DMS153 treated with DMSO at 0.1 percent for 48 hours (cell line): Measurements from ENCODE around the gene GGA1.
"Not testable (repeated sequence)": the region's sequence is repeated elsewhere in the genome, so short reads cannot be mapped to it uniquely, and the experiment has no call there.

Experiments used
- DNase-seq: peaks from one replicate; lab custom pipeline; 2025; ENCODE audit not compliant: unreplicated experiment; lab: John Stamatoyannopoulos, UW

The GGA1 gene

DNA sequence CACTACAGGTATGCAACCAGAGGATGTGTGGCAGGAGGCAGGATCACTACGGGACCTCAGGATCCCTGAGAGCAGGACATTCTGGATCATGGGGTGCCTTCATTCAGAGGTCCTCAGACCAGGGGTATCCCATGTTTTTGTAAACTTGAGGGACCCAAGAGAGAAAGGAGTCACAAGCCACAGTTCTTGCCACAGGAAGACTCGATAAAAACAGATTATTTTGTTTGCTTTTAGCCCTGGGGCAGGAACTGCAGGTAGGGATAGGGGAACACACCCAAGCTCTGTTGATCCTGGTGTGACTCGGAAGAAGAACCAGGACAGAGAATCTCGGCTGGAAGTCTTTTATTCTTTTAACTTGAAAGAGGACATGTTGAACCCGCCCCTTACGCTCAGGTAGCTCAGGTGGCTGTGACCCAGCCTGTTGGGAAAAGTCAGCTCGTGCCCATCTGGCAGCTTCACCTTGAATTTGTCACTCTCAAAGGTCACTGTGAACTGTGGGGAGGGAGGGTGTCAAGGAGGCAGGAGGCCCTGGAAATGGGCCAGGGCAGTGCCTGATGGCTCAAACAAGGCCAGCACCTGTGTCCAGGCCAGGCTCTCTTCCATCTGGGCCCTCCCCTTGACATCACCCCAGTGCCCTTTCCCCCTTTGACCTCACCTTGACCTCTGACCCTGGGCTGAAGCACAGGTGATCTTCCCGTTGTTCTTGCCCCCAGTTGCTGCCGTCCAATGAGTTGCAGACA lies 38.5 kb upstream of the GGA1 start:
- DNase-seq = no peak

DNA sequence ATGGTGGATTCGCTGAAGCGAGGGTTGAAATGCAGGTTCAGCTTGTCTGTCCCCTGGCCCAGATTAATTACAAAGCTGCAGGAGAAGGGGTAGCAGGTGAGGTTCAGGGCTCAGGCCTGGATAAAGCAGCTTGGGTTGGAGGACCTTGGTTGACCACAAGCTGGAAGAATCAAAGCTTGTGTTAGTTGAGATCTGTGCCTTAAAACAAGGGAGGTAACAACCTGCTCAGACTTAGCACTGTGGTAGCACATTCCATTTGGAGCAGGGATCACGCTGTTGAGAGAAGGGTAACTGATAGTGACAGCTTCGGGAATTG lies 38.0 kb upstream of the GGA1 start:
- DNase-seq = no peak

DNA sequence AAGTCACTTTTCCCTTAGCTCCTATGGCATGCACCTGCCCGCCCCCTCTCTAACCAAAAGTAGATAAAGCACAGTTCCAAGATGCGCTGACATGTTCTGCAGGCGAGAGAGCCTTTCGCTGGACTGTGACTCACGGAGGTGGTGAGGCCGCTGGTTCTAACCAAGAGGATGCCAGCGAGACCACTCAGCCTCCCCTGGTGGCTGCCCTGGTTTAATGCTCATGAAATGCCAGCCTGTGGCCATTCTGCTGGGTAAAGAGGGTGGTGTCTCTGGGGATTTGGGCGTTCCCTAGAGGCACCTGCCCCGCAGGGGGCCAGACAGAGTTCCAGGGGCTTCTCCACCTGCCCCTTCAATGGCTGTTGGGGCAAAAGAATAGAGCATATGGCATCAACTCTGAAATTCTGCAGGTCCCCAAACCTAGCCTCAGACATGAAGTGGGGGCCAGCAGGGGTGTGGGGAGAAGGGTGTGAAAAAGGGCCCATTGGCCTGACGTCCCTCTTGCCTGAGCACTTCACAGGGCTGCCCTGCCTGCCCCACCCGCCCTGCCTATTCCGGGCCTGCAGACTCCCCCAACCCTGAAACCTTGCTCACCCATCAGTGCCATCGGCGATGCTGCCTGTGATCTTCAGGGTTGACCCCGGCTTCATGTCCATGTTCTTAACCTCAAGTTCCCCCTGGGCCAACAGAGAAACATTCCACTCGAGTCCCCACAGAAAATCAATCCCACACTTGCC lies 37.2 kb upstream of the GGA1 start:
- DNase-seq = no peak

- no peak for DNase-seq
These were observed 36.7 kb upstream of the GGA1 start for GRCh38 chr22:37571992-37572373.

GRCh38 chr22:37575490-37576003 lies 33.1 kb upstream of the GGA1 start:
- DNase-seq = no peak

DNA sequence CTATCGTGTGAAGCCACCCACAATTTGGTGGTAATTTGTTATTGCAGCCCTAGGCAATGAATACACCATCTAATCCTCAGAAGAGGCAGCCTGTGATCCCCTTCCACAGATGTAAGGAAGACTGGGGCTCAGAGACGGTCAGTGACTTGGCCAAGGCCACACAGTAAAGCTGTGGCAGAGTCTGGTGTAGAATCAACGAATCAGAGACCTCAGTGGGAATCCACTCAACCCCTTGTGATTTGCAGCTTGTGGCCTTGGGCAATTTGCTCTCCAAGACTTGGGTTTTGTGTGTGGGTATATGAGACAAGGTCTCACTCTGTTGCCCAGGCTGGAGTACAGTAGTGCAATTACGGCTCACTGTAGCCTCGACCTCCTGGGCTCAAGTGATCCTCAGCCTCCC lies 30.6 kb upstream of the GGA1 start:
- no peak for DNase-seq

DNA sequence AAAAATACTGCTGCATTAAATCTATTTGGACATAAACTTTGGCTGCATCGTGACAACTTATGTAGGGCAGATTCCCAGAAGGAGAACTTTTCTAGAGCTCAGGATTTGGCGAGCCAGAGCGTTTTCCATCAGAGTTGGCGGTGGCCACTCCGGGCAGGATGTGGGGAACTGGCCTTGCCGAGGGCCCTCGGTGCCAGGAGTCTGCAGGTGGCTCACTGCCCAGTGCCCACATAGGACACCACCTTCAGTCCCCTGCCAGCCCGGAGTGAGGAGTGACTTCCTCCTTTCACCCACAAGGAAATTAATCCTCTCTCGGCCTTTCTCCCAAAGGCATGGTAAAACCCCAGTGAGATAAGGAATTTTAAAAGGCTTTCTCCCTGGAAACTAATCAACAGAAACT lies 27.1 kb upstream of the GGA1 start:
- no peak for DNase-seq

GRCh38 chr22:37582526-37582925 lies 26.1 kb upstream of the GGA1 start:
- no peak for DNase-seq

DNA sequence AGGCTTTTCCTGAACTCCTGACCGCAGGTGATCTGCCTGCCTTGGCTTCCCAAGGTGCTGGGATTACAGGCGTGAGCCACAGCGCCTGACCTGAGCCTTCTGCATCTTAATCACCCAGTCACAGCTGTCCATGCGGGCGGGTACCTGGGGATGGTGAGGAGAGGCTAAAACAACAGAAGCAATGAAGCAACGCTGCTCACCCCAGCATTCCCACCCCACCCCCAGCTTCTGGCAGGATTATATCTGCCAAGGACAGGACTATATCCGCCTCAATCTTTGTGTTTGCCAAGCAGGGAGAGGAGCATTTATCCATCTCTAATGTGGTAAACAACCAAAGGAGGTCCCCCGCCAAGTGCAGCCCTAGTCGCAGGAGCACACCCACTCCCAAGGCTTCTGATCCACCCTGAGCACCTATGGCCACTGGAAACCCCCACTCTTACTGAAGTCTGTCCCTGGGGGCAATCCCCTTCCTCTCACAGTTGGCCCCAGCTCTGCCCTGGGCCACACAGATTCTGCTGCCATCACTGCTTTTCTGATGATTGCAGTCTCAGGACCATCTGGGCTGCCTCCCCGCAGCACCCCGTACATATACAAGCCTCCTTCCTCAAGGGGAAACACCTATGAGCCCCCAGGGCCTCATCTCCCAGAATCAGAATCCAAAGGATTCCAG lies 20.0 kb upstream of the GGA1 start:
- no peak for DNase-seq

DNA sequence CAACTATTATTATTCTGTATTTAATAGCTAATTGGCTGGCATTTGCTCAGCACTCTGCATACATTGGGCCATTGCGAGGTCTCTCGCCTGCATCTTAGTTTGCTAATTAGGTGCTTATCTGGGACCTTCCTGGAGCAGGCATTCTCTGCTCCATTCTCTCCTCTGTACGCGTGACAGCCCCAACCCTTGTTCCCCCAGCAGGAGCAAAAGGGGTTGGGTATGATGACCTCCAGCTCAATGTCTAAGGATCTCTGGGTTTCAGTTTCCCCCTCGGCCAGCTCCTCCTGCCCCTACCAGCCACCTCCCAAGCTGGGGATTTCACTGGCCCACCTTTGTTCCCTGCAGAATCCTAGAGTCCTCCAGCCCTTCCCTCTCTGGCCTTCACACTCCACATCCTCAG lies 19.0 kb upstream of the GGA1 start:
- no peak for DNase-seq

GRCh38 chr22:37591081-37591480 lies 17.6 kb upstream of the GGA1 start:
- DNase-seq = not testable (repeated sequence)

- DNase-seq = no peak
These were observed 16.7 kb upstream of the GGA1 start for GRCh38 chr22:37591823-37592404.

DNA sequence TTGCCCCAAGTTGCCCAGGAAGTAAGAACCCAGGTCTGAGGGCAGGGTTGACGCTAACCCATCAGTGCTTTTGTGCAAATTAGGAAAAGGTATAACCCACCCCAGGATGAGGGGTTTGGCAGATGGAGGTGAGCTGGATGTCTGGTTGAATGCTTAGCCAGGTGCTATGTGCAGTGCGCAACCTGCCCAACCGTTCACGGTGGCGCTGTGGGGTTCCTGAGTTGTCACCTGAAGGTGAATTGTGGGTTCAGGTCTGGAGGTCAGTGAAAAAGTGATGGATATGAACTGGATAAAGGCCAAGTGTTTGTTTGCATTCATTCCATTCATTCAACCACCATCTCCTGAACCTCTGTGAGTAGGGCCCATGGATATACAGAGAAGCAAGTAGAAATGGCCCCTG lies 14.4 kb upstream of the GGA1 start:
- DNase-seq = no peak

DNA sequence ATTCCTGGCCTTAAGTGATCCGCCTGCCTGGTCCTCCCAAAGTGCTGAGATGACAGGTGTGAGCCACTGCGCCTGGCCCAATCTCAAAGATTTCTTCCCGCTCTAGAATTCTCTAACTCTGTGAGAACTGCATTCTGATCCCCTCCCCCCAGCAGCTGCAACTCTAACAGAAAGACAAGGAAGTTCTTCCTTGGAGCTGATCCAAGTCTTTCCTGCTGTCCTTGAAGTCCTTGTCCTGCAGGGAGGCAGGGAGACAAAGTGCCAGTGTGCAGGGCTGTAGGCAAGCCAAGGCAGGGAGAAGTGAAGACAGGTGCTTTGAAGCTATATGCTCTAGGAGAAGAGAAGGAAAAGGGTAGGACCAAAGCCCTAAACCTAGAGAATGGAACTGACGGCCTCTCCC lies 9.5 kb upstream of the GGA1 start:
- DNase-seq = no peak

DNA sequence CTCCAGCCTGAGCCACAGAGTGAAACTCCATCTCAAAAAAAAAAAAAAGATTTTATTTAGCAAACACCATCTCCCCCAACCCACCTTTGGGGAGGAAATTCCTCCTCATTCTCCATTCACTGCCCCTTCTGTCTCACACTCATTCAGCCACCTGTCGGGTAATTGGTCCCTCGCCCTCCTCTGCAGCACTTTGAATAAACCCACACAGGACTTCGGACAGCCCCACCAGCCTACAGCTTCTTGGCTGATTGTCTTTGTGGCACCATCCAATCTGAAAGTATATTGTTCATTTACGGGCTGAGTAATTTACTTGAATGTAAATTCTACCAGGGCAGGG lies 7.5 kb upstream of the GGA1 start:
- no peak for DNase-seq

- peak; percentile 25 for DNase-seq
These were observed 6.8 kb upstream of the GGA1 start for GRCh38 chr22:37601540-37602442.

DNA sequence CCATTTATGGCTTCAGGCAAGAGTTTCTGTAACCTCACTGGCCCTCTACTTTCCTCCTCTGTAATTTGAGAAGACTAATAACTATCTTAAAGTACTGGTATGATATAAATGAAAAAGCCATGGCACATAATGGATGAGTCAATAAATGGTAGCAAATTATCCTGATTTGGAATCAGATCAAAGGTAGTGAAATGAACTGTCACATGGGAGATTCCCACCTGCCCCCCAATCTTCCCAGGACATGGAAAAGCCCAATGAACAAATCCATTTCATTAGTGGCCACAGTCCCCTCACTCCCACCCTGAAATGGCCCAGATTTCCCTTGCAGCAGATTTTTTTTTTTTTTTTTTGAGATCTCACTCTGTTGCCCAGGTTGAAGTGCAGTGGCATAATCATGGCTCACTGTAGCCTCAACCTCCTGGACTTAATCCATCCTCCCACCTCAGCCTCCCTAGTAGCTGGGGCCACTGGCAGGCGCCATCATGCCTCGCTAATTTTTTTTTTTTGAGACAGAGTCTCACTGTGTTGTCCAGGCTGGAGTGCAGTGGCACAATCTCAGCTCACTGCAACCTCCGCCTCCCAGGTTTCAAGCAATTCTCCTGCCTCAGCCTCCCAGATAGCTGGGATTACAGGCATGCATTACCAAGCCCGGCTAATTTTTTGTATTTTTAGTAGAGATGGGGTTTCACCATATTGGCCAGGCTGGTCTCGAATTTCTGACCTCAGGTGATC lies 5.9 kb upstream of the GGA1 start:
- not testable (repeated sequence) for DNase-seq

DNA sequence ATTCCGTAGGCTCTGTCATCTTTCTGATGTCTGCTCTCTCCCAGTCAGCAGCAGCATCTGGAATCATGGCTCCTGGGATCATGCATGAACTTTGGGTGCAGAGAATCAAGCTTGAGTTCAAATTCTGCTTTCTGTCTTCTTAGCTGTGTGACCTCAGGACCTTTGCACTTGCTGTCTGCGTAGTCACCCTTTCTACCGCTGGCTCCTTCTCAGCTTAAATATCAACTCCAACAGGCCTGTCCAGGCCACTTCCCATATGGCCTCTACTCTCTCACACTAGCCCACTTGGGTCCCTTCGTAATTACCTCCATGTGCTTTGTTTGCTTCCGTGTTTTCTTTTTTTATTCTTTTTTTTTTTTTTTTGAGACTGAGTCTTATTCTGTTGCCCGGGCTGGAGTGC lies 4.6 kb upstream of the GGA1 start:
- no peak for DNase-seq

GRCh38 chr22:37604875-37605274 lies 3.8 kb upstream of the GGA1 start:
- DNase-seq = no peak
